ENCODE measurements around the gene ATG7.

Gene ATG7

DNA sequence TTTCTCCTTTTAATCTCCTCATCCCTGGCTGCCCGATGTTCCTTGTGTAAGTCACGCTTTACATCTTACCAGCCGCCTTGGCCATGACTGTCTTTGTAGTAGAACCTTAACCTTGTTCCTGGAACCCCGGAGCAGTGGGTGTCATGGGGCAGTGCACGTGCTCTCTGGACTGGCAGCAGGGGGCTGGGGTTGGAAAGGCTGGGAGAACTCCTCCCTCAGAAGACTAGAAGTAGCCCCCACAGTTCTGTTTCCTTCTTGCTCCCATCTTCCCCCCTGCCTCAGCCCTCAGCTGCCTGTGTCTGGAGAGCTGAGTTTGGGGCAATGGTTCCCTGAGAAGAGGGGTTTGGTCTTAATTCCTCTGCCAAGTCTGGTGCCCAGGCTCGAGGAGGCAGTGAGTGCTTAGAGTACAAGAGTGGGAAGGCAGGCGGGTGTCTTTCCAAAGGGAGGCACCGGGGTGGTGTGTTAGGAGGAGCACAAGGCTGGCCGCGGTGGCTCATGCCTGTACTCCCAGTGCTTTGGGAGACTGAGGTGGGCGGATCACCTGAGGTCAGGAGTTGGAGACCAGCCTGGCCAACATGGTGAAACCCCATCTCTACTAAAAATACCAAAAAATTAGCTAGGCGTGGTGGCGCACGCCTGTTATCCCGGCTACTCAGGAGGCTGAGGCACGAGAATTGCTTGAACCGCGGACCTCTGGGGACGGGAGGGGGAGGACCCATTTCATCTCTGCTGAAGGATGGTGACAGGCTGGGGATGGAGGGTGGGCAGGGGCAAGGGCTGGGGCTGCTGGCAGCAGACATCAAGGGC lies 271.1 kb downstream of the ATG7 start:
- Histone ChIP-seq H4K20me1 (ENCODE audit: low read depth, low read length) (no peaks in the 10 kb centered on the region), H3F3A (ENCODE audit: insufficient read depth) (no peaks in the 10 kb centered on the region), H3K9ac (ENCODE audit: low read length) (no peak overlapping the region), H3K9me2 (replicated peaks; ENCODE audit: insufficient read depth, low read length) (no peaks in the 10 kb centered on the region), H3K4me3 (ENCODE audit: insufficient read depth, low read length, poor library complexity, severe bottlenecking) (no peak overlapping the region), H3K4me2 (ENCODE audit: low read depth, low read length, poor library complexity, severe bottlenecking) (no peak overlapping the region), H3K9me3 (ENCODE audit: insufficient read depth, low read length) (no peaks in the 10 kb centered on the region), H3K27me3 (ENCODE audit: low read length) (no peaks in the 10 kb centered on the region), H3K79me2 (ENCODE audit: insufficient read depth, low read length) (no peaks in the 10 kb centered on the region), H2AFZ (ENCODE audit: low read depth, low read length, severe bottlenecking) (no peak overlapping the region), H3K27ac (ENCODE audit: low read depth, low read length) (no peak overlapping the region), H3K36me3 (ENCODE audit: low read length) (no peaks in the 10 kb centered on the region)
- TF ChIP-seq EZH2phosphoT487 (conservative IDR thresholded peaks at IDR 0.05; ENCODE audit: low read length) = no peak
- TF ChIP-seq, protein P1, sequence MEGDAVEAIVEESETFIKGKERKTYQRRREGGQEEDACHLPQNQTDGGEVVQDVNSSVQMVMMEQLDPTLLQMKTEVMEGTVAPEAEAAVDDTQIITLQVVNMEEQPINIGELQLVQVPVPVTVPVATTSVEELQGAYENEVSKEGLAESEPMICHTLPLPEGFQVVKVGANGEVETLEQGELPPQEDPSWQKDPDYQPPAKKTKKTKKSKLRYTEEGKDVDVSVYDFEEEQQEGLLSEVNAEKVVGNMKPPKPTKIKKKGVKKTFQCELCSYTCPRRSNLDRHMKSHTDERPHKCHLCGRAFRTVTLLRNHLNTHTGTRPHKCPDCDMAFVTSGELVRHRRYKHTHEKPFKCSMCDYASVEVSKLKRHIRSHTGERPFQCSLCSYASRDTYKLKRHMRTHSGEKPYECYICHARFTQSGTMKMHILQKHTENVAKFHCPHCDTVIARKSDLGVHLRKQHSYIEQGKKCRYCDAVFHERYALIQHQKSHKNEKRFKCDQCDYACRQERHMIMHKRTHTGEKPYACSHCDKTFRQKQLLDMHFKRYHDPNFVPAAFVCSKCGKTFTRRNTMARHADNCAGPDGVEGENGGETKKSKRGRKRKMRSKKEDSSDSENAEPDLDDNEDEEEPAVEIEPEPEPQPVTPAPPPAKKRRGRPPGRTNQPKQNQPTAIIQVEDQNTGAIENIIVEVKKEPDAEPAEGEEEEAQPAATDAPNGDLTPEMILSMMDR (IDR thresholded peaks at IDR 0.05; ENCODE audit: insufficient read depth, low read length, poor library complexity, severe bottlenecking) = no peak

GRCh38 chr3:11543948-11544387 lies 271.8 kb downstream of the ATG7 start:
- no peak for TF ChIP-seq EZH2phosphoT487 (conservative IDR thresholded peaks at IDR 0.05; ENCODE audit: low read length)
- TF ChIP-seq, protein P1 (IDR thresholded peaks at IDR 0.05; ENCODE audit: insufficient read depth, low read length, poor library complexity, severe bottlenecking) = no peak
- no peak overlapping the region for H3K4me3 ChIP-seq (ENCODE audit: insufficient read depth, low read length, poor library complexity, severe bottlenecking)
- no peaks in the 10 kb centered on the region for H3K36me3 ChIP-seq (ENCODE audit: low read length)
- no peak overlapping the region for H3K4me2 ChIP-seq (ENCODE audit: low read depth, low read length, poor library complexity, severe bottlenecking)
- no peaks in the 10 kb centered on the region for H3K9me2 ChIP-seq (replicated peaks; ENCODE audit: insufficient read depth, low read length)
- no peaks in the 10 kb centered on the region for H3K27me3 ChIP-seq (ENCODE audit: low read length)
- 0 out of 2 replicates have a peak, but pooled peaks cover 2% of the 10 kb centered on the region for H3F3A ChIP-seq (ENCODE audit: insufficient read depth)
- H3K9ac ChIP-seq (ENCODE audit: low read length) = no peak overlapping the region
- H3K79me2 ChIP-seq (ENCODE audit: insufficient read depth, low read length) = no peaks in the 10 kb centered on the region
- no peak overlapping the region for H3K27ac ChIP-seq (ENCODE audit: low read depth, low read length)
- H3K9me3 ChIP-seq (ENCODE audit: insufficient read depth, low read length) = no peaks in the 10 kb centered on the region
- H4K20me1 ChIP-seq (ENCODE audit: low read depth, low read length) = no peaks in the 10 kb centered on the region
- H2AFZ ChIP-seq (ENCODE audit: low read depth, low read length, severe bottlenecking) = no peak overlapping the region

- H3K27me3 ChIP-seq (ENCODE audit: low read length) = no peaks in the 10 kb centered on the region
- TF ChIP-seq, protein P1 (IDR thresholded peaks at IDR 0.05; ENCODE audit: insufficient read depth, low read length, poor library complexity, severe bottlenecking) = no peak
- no peaks in the 10 kb centered on the region for H3K9me2 ChIP-seq (replicated peaks; ENCODE audit: insufficient read depth, low read length)
- H3K9me3 ChIP-seq (ENCODE audit: insufficient read depth, low read length) = no peaks in the 10 kb centered on the region
- 0 out of 2 replicates have a peak, but pooled peaks cover 6% of the 10 kb centered on the region for H3F3A ChIP-seq (ENCODE audit: insufficient read depth)
- H4K20me1 ChIP-seq (ENCODE audit: low read depth, low read length) = no peaks in the 10 kb centered on the region
- H3K79me2 ChIP-seq (ENCODE audit: insufficient read depth, low read length) = no peaks in the 10 kb centered on the region
- H2AFZ ChIP-seq (ENCODE audit: low read depth, low read length, severe bottlenecking) = no peak overlapping the region
- H3K4me2 ChIP-seq (ENCODE audit: low read depth, low read length, poor library complexity, severe bottlenecking) = no peak overlapping the region
- no peak overlapping the region for H3K27ac ChIP-seq (ENCODE audit: low read depth, low read length)
- H3K9ac ChIP-seq (ENCODE audit: low read length) = no peak overlapping the region
- no peaks in the 10 kb centered on the region for H3K36me3 ChIP-seq (ENCODE audit: low read length)
- H3K4me3 ChIP-seq (ENCODE audit: insufficient read depth, low read length, poor library complexity, severe bottlenecking) = no peak overlapping the region
These were observed 272.4 kb downstream of the ATG7 start for GRCh38 chr3:11544412-11545181.

Measured in SU-DHL-6 (cell line).